NOMO-1 treated with dmso at 0.1 percent for 144 hours (cell line): ENCODE results near the gene MDM4.
A peak's percentile ranks its signal among the peaks of the same experiment; 100 is the strongest.

Source experiments
- DNase-seq: peaks from one replicate; lab custom pipeline; 2025; ENCODE audit not compliant: unreplicated experiment; lab: John Stamatoyannopoulos, UW

MDM4 gene

GRCh38 chr1:204576422-204576821 lies 60.2 kb downstream of the MDM4 start:
- DNase-seq = no peak

GRCh38 chr1:204577794-204578478 lies 61.7 kb downstream of the MDM4 start:
- no peak for DNase-seq

- no peak for DNase-seq
Measured at GRCh38 chr1:204578867-204579664, 62.9 kb downstream of the MDM4 start.

GRCh38 chr1:204579681-204580080 lies 63.5 kb downstream of the MDM4 start:
- DNase-seq = no peak

- DNase-seq = no peak
Measured at GRCh38 chr1:204580862-204581261, 64.7 kb downstream of the MDM4 start.

GRCh38 chr1:204581759-204582158 lies 65.6 kb downstream of the MDM4 start:
- no peak for DNase-seq

GRCh38 chr1:204583909-204584632 lies 67.9 kb downstream of the MDM4 start:
- DNase-seq = no peak

- no peak for DNase-seq
Measured at GRCh38 chr1:204584699-204585372, 68.6 kb downstream of the MDM4 start.

- DNase-seq = no peak
Measured at GRCh38 chr1:204587621-204588020, 71.4 kb downstream of the MDM4 start.

GRCh38 chr1:204588826-204589225 lies 72.6 kb downstream of the MDM4 start:
- no peak for DNase-seq

- no peak for DNase-seq
Measured at GRCh38 chr1:204589409-204590038, 73.3 kb downstream of the MDM4 start.

GRCh38 chr1:204591473-204592090 lies 75.4 kb downstream of the MDM4 start:
- no peak for DNase-seq

GRCh38 chr1:204592246-204592948 lies 76.2 kb downstream of the MDM4 start:
- no peak for DNase-seq

GRCh38 chr1:204598319-204598969 lies 82.2 kb downstream of the MDM4 start:
- peak; percentile 31 for DNase-seq

- no peak for DNase-seq
Measured at GRCh38 chr1:204599098-204599497, 82.9 kb downstream of the MDM4 start.

- DNase-seq = no peak
Measured at GRCh38 chr1:204599596-204599995, 83.4 kb downstream of the MDM4 start.

GRCh38 chr1:204600203-204600602 lies 84.0 kb downstream of the MDM4 start:
- no peak for DNase-seq

GRCh38 chr1:204600968-204601367 lies 84.8 kb downstream of the MDM4 start:
- DNase-seq = no peak

GRCh38 chr1:204602111-204602579 lies 85.9 kb downstream of the MDM4 start:
- no peak for DNase-seq
